Activated gamma-delta T cell (primary cell): ENCODE results near the gene CREB1.
"Not testable (repeated sequence)": the region's sequence is repeated elsewhere in the genome, so short reads cannot be mapped to it uniquely, and the experiment has no call there.

ENCODE experiments used
- DNase-seq: peaks from one replicate; lab custom pipeline; 2025; lab: John Stamatoyannopoulos, UW

The CREB1 gene

DNA sequence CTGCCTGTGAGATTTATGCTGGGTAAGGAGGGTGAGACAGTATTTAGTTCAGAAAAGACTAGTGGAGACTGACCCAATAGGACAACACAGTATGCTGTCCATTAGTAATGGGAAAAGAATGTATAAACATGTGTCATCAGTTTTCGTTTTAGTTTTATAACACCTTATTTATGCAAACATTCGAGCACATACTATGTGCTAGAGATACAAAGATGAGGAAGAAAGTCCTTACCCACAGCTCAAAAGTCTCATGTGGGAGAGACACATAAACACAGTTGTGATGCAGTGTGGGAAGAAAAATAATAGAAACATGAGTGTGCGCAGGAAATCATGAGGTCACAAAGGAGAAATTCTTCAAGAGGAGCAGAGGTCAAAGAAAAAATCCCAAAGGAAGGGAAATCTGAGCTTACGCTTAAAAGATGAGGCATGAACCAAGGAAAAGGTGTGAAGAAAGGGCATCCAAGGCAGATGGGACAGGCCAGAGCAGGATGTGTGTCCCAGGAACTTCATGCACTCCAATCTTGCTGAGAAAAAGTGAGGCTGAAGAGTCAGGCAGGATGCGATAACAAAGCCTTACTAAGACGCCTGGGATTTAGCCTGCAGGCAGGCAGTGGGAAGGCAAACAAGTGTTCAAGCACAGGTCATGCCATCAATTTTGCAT lies 87.4 kb downstream of the CREB1 start:
- DNase-seq, result no peak

DNA sequence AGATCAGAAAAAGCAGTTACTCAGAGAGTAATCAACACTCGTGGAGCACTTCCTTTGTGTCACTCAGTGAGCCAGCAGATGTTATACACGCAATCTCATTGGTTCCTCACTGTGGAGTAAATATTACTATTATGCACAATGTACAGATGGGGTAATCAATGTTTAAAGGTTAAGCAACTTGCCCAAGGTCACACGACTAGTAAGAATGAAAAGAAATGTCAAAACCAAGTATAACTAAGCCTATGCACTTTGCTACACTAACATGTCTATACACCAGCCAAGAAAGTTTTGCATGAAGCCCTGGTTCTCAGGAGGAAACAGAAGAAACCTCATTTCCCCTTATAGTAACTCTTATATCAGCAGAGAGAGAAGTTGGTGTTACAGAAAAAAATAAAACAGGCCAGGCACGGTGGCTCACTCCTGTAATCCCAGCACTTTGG lies 90.0 kb downstream of the CREB1 start:
- no peak for DNase-seq

- DNase-seq, result no peak
These were observed 91.8 kb downstream of the CREB1 start for GRCh38 chr2:207621501-207622039.

DNA sequence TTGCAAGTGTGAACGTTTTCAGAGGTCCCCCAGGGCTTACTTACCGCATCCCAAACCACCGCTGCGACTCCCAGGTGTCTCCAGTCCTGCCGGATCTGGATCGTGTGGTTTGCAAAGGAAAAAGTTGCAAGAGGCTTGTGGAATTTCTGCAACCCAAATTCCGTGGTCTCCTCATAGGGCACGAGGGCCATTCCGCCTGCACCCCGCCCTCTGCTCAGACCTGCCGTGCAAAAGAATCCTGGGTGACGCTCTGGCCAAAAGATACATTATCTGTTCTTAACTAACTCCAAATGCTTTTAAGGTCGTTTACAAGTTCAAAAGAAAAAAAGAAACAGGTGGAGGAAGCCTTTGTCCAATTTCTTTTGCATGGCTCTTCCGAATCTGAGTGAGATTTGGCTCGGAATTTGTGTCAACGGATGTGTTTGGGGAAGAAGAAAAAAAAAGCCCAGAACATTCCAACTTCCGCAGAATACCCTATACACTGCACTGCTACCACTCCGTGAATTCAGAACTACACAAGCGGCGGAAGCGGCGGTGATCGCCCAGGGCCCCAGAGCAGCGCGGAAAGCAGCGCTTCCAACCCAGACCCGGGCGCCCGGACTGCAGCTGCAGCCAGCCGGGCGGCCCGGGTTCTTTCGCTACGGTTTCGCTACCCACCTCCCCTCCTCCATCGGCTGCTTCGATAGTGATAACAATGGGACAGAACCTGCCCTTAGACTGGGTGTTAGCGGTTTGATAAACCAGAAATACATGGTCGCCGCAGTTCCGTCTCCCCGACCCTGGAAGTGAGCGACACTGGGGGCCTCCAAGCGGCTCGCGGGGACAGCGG lies 94.6 kb downstream of the CREB1 start:
- peak; percentile 37 for DNase-seq

DNA sequence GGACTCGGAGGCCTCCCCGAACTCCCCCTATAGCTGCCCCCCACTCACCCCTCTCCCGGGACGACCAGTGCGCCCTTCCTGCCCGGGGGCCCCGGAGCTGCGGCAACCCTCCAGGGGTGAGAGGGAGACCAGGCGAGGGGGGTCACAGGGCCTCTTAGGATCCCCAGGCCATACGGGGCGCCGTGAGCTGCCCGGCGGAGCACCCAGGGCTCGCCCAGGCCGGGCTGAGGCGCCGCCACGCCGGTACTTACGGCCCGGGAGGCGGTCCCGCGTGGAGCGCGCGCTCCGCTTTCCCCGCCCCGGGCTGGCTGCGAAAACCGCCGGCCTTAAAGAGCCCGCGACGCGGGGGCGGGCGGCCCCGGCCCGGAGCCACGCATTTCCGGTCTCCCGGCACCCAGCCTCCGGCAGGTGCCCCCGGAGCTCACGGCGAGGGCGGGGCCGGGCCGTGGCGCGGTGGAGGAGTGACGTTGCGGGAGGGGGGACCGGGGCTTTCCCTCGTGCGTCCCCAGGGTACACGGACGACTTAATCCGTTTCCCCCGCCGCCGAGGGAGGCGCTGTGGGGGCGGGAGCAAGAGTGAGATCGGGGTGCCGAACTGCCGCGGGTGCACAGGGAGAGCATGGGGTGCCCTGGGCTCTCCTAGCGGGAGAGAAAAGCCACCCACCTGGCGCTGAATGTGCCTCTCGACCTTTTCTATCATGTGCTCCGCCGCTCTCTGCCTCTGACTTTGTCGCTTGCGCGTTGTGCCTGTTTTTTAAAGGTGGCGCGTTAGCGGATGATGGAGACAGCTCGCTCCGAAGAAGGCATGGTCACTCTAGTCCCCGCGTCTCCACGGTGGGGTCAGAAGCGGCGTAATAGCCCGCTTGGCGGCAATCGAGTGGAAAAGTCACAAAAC lies 95.5 kb downstream of the CREB1 start, which contains the start of gene METTL21A:
Gene METTL21A, minus strand, starts transcription at position 381 of the 894 bp plus-strand sequence. CDS start 1,019 bp downstream, outside the sequence.
- DNase-seq, result peak; percentile 94

DNA sequence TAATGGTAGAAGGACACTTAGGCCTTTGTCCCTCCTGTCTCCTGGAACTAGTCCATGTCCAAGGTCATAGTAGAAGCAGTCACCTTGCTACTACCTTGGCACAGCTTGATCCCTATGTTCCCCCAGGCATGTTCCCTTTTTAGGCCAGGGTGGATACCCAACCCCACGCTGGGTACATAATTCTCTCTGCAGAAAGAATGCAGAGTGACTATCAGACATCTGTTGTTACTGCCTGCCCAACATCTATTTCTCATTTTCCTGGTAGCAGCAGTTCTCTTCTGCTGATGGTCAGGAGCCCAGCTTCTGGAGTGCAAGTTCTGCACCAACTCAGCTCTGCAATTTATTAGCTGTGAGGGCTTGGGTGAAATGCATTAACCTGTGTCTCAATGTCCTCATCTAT lies 99.8 kb downstream of the CREB1 start:
- no peak for DNase-seq

DNA sequence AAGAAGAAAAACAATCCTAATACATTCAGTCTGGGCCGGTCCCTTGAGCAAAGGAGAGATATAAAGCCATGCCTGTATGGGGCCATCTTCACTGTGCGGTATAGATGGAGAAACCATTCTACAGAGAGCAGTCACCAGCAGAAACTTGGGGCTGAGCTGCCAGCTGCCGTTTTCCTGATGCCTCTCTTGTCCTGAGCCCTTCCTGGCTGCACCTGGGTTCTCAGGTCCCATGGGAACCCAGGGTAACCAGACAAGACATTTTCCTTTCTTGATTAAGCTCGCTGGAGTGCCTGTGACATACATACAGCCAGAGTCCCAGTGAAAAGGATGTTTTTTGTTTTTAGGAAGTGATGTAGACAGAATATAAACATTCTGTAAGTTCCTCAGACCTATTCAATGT lies 100.7 kb downstream of the CREB1 start:
- DNase-seq, result no peak

DNA sequence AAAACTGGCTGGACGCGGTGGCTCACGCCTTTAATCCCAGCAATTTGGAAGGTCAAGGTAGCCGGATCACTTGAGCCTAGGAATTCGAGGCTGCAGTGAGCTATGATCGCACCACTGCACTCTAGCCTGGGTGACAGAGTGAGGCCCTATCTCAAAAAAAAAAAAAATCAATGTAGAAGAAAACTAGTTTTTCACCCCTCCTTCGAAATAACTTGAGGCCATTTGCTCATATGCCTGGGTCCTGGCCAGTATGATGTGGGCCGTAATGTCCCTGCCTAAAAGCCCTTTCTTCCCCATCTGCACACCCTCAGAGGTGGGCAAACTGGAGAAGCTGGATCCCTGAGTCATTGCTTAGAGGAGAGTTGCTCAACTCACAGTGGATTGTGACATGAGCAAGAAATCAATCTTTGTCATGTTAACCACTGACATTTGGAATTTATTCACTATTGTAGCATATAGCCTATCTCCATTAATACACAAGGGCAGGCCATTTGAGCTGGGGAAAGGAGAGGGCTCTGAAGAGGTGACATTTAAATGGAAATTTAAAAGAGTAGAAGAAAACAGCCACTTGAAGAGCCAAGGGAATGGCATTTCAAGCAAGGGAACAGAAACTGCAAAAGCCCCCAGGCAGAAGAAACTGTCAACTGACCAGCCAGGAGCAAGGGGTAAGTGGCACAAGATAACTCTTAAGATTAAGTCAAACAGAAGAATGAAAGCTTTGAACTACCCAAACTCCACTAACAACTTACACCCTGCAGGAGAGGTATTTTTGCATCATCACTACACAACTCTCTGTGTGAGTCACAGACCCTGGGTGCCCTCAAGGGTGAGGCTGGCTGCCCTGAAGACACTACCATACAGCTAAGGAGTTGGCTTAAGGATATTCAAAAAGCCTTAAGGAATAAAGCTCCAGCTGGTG lies 103.1 kb downstream of the CREB1 start:
- no peak for DNase-seq

DNA sequence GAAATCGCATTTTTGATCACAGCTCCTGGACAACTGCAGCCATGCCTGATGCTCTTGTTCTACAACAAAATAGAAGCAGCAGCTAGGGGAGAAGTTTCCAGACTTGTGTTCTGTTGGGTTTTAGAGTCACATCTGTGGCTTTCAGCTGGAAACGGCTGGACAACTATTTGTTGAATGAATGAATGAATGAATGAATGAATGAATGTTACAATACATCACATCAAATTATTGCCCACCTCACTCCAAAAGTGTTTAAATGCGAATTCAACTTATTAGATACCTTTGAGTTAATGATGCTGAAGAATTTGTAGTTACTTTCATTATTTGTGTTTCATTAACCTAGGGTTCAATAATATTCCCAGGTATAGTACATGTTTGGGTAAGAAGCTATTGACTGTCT lies 103.9 kb downstream of the CREB1 start:
- no peak for DNase-seq

DNA sequence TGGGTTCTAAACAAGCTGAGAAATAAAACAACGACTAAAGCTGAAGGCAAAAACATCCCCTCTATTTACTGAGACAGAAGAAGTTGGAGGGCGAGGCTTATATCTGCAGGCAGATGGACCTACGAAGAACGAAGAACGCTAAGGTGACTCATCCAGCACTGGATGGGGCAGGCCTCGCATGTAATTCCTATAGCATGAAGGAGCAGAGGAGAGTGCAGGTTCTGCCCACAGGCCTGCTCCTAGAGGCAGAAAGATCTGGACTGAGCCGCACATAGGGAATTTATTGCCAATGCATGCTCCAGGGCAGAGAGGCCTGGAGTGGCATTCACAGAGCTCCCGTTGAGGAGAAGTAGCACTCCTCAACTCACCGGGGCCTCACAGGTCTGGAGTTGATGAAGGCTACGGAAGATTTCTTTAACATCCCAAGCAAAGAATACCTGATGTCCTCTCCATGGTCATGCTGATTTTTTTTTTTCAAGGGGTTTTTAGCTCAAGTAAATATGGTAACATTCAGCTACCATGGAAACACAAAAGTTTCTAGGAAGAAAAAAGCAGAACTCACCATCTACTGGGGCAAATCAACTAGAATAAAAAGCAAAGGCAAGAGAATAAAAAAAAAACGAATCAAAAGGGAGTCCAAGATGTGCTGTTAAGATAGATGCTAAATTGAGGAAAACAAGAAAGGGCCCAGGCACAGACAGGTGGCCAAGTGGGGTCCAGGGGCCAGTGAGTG lies 105.9 kb downstream of the CREB1 start:
- no peak for DNase-seq

- DNase-seq, result not testable (repeated sequence)
These were observed 109.5 kb downstream of the CREB1 start for GRCh38 chr2:207639288-207639687.

GRCh38 chr2:207640160-207640559 lies 110.4 kb downstream of the CREB1 start:
- DNase-seq, result no peak

DNA sequence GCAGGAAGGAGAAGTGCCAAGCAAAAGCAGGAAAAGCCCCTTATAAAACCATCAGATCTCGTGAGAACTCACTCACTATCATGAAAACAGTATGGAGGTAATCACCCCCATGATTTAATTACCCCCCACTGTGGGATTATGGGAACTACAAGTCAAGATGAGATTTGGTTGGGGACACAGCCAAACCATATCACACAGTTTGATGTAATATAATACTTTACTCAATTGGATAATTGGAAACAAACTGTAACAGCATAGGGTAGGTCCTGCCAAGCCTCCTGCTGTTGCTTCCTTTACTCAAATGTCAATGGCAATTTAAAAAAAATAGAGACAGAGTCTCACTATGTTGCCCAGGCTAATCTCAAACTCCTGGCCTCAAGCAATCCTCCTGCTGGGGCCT lies 110.9 kb downstream of the CREB1 start:
- DNase-seq, result no peak

DNA sequence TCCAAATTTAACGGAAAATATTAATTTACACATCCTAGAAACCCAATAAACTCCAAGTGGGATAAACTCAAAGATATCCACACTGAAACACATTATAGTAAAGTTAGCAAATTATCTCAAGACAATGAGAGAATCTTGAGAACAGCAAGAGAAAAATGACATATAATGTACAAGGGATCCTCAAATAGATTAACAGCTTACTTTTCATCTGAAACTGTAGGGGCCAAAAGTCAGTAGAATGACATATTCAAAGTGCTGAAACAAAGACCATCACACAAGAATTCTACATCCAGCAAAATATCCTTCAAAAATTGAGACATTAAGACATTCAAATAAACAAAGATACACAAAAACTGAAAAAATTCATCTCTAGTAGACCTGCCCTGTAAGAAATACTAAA lies 114.1 kb downstream of the CREB1 start:
- DNase-seq, result no peak

- not testable (repeated sequence) for DNase-seq
These were observed 116.8 kb downstream of the CREB1 start for GRCh38 chr2:207646582-207646981.
